Measurements from ENCODE around the gene METRN.

METRN gene

GRCh38 chr16:728131-728889 lies 13.4 kb downstream of the METRN start:
- Mint-ChIP-seq H3K9me3 (no peaks in the 10 kb centered on the region), H3K4me3 (peak overlapping the region; percentile 65), H3K27ac (peak overlapping the region; percentile 56), H3K36me3 (peaks cover 9% of the 10 kb centered on the region), H3K4me1 (peaks cover 5% of the 10 kb centered on the region)
- peak; percentile 75 for ATAC-seq
- DNase-seq (ENCODE audit: low spot score in 2 of 2) = peak; percentile 51 to 83

GRCh38 chr16:728890-729744 lies 14.2 kb downstream of the METRN start:
- peaks cover 13% of the 10 kb centered on the region for H3K36me3 Mint-ChIP-seq
- peak overlapping the region; percentile 65 for H3K4me3 Mint-ChIP-seq
- H3K9me3 Mint-ChIP-seq = no peaks in the 10 kb centered on the region
- ATAC-seq (no peak), DNase-seq (ENCODE audit: low spot score in 2 of 2) (no peak)
- H3K27ac Mint-ChIP-seq = peak overlapping the region; percentile 56
- peaks cover 5% of the 10 kb centered on the region for H3K4me1 Mint-ChIP-seq

- peaks cover 22% of the 10 kb centered on the region for H3K36me3 Mint-ChIP-seq
- ATAC-seq (no peak), DNase-seq (ENCODE audit: low spot score in 2 of 2) (no peak)
- H3K4me1 Mint-ChIP-seq = peaks cover 4% of the 10 kb centered on the region
- no peak overlapping the region for H3K27ac Mint-ChIP-seq
- no peak overlapping the region for H3K4me3 Mint-ChIP-seq
- H3K9me3 Mint-ChIP-seq = no peaks in the 10 kb centered on the region
Measured at GRCh38 chr16:729768-730665, 15.1 kb downstream of the METRN start.

GRCh38 chr16:730666-731509 lies 16.0 kb downstream of the METRN start:
- Mint-ChIP-seq H3K4me1 (peaks cover 10% of the 10 kb centered on the region), H3K9me3 (no peaks in the 10 kb centered on the region), H3K4me3 (no peak overlapping the region), H3K27ac (no peak overlapping the region), H3K36me3 (peaks cover 31% of the 10 kb centered on the region)
- peak in 1 of 2 donors; percentile 52 for DNase-seq (ENCODE audit: low spot score in 2 of 2)
- no peak for ATAC-seq

GRCh38 chr16:732332-732731 lies 17.4 kb downstream of the METRN start:
- H3K4me3 Mint-ChIP-seq = no peak overlapping the region
- no peak for DNase-seq (ENCODE audit: low spot score in 2 of 2)
- H3K36me3 Mint-ChIP-seq = peaks cover 46% of the 10 kb centered on the region
- no peak for ATAC-seq
- H3K4me1 Mint-ChIP-seq = peaks cover 16% of the 10 kb centered on the region
- H3K27ac Mint-ChIP-seq = no peak overlapping the region
- no peaks in the 10 kb centered on the region for H3K9me3 Mint-ChIP-seq

GRCh38 chr16:732936-733335 lies 18.0 kb downstream of the METRN start:
- Mint-ChIP-seq H3K27ac (no peak overlapping the region), H3K36me3 (peaks cover 52% of the 10 kb centered on the region), H3K4me3 (no peak overlapping the region), H3K4me1 (peaks cover 16% of the 10 kb centered on the region), H3K9me3 (no peaks in the 10 kb centered on the region)
- no peak for DNase-seq (ENCODE audit: low spot score in 2 of 2)
- no peak for ATAC-seq

- no peaks in the 10 kb centered on the region for H3K9me3 Mint-ChIP-seq
- peaks cover 16% of the 10 kb centered on the region for H3K4me1 Mint-ChIP-seq
- peak in 1 of 2 donors; percentile 60 for DNase-seq (ENCODE audit: low spot score in 2 of 2)
- H3K27ac Mint-ChIP-seq = no peak overlapping the region
- ATAC-seq = no peak
- H3K36me3 Mint-ChIP-seq = peaks cover 58% of the 10 kb centered on the region
- no peak overlapping the region for H3K4me3 Mint-ChIP-seq
Measured at GRCh38 chr16:733382-734207, 18.7 kb downstream of the METRN start.

GRCh38 chr16:734208-734980 lies 19.5 kb downstream of the METRN start:
- DNase-seq (ENCODE audit: low spot score in 2 of 2) (no peak), ATAC-seq (no peak)
- Mint-ChIP-seq H3K27ac (no peak overlapping the region), H3K4me3 (no peak overlapping the region), H3K36me3 (peaks cover 65% of the 10 kb centered on the region), H3K9me3 (no peaks in the 10 kb centered on the region), H3K4me1 (peaks cover 22% of the 10 kb centered on the region)

GRCh38 chr16:734981-735881 lies 20.3 kb downstream of the METRN start:
- Mint-ChIP-seq H3K27ac (peak overlapping the region; percentile 65), H3K4me3 (peak overlapping the region; percentile 60)

GRCh38 chr16:735982-736453 lies 21.1 kb downstream of the METRN start:
- DNase-seq (ENCODE audit: low spot score in 2 of 2) = peak in 1 of 2 donors; percentile 86

More at GRCh38 chr16:734981-735881, 20.3 kb downstream of the METRN start:
- peaks cover 65% of the 10 kb centered on the region for H3K36me3 Mint-ChIP-seq
- DNase-seq (ENCODE audit: low spot score in 2 of 2) = no peak
- no peak for ATAC-seq
- H3K9me3 Mint-ChIP-seq = no peaks in the 10 kb centered on the region
- H3K4me1 Mint-ChIP-seq = peaks cover 30% of the 10 kb centered on the region

GRCh38 chr16:736936-737481 lies 22.1 kb downstream of the METRN start:
- peaks cover 30% of the 10 kb centered on the region for H3K4me1 Mint-ChIP-seq
- no peak overlapping the region for H3K27ac Mint-ChIP-seq

More at GRCh38 chr16:735982-736453, 21.1 kb downstream of the METRN start:
- peak overlapping the region; percentile 60 for H3K4me3 Mint-ChIP-seq
- peaks cover 30% of the 10 kb centered on the region for H3K4me1 Mint-ChIP-seq
- peak overlapping the region; percentile 65 for H3K27ac Mint-ChIP-seq
- no peaks in the 10 kb centered on the region for H3K9me3 Mint-ChIP-seq
- peak; percentile 87 for ATAC-seq
- H3K36me3 Mint-ChIP-seq = peaks cover 66% of the 10 kb centered on the region

More at GRCh38 chr16:736936-737481, 22.1 kb downstream of the METRN start:
- ATAC-seq = no peak
- no peaks in the 10 kb centered on the region for H3K9me3 Mint-ChIP-seq
- H3K4me3 Mint-ChIP-seq = peak overlapping the region; percentile 60
- peaks cover 66% of the 10 kb centered on the region for H3K36me3 Mint-ChIP-seq
- DNase-seq (ENCODE audit: low spot score in 2 of 2) = no peak

All from stimulated activated effector memory CD8-positive, alpha-beta T cell treated with anti-CD3 and anti-CD28 coated beads, Interleukin-12 subunit alpha, Interleukin-12 subunit beta, amount 100 ng/mL, for 72 hours (primary cell).